HCT116 (cell line): ENCODE results near the gene PSMG3.

ENCODE experiments used
- CEBPB ChIP-seq: IDR thresholded peaks from 2 replicates; pipeline ENCODE4 v1.6.1; 2012; ENCODE audit warnings: low read depth
- EZH2 ChIP-seq: fragments of 200-600 bp; sonication (generic); IDR thresholded peaks from 2 replicates; pipeline ENCODE4 v1.6.1; 2017; ENCODE audit warnings: antibody characterized with exemption, mixed run types
- FOSL1 ChIP-seq: IDR thresholded peaks from 2 replicates; pipeline ENCODE4 v1.6.1; 2012; ENCODE audit warnings: low read depth
- POLR2A ChIP-seq: IDR thresholded peaks from 2 replicates; pipeline ENCODE4 v1.7.0; 2011; ENCODE audit warnings: borderline replicate concordance; ENCODE audit not compliant: insufficient read depth, insufficient read length; ENCODE audit errors: extremely low read depth
- POLR2AphosphoS5 ChIP-seq: IDR thresholded peaks from 2 replicates; pipeline ENCODE4 v1.6.1; 2011; ENCODE audit warnings: mild to moderate bottlenecking, low read depth, low read length, moderate library complexity
- SIN3A ChIP-seq: IDR thresholded peaks from 2 replicates; pipeline ENCODE4 v1.6.1; 2012; ENCODE audit warnings: low read depth
- TCF7L2 ChIP-seq: IDR thresholded peaks from 2 replicates; pipeline ENCODE4 v1.7.0; 2011; ENCODE audit warnings: borderline replicate concordance, inconsistent platforms; ENCODE audit not compliant: insufficient read depth, insufficient read length; ENCODE audit errors: extremely low read depth
- ZNF274 ChIP-seq: fragments of 200-500 bp; sonication (Bioruptor generic); IDR thresholded peaks from 2 replicates; pipeline ENCODE4 v1.6.1; 2014; ENCODE audit warnings: mild to moderate bottlenecking, low read depth, low read length, inconsistent platforms
- TF ChIP-seq, protein P1 (sequence below), 3 experiments: fragments of 200-600 bp in 1 of 3; sonication (generic) in 1 of 3; IDR thresholded peaks in 2 of 3; conservative IDR thresholded peaks in 1 of 3; 2 replicates each; pipeline ENCODE4 v1.5.1; 2012 to 2017; ENCODE audit warnings: low read depth in 2 of 3, low read length in 2 of 3, antibody characterized with exemption in 1 of 3, borderline replicate concordance in 1 of 3, control low read depth in 1 of 3, mild to moderate bottlenecking in 1 of 3, mixed read lengths in 1 of 3, mixed run types in 1 of 3, moderate library complexity in 1 of 3; ENCODE audit not compliant: insufficient read depth in 1 of 3
- TF ChIP-seq, protein P2 (sequence below): IDR thresholded peaks from 2 replicates; pipeline ENCODE4 v1.6.1; 2012; ENCODE audit warnings: low read depth
- TF ChIP-seq, protein P3 (sequence below): IDR thresholded peaks from 2 replicates; pipeline ENCODE4 v1.6.1; 2012

- TF ChIP-seq ZNF274 (no peak), SIN3A (no peak), FOSL1 (no peak), CEBPB (no peak), EZH2 (no peak), POLR2AphosphoS5 (no peak), POLR2A (no peak), TCF7L2 (no peak)
- TF ChIP-seq, protein P1, sequence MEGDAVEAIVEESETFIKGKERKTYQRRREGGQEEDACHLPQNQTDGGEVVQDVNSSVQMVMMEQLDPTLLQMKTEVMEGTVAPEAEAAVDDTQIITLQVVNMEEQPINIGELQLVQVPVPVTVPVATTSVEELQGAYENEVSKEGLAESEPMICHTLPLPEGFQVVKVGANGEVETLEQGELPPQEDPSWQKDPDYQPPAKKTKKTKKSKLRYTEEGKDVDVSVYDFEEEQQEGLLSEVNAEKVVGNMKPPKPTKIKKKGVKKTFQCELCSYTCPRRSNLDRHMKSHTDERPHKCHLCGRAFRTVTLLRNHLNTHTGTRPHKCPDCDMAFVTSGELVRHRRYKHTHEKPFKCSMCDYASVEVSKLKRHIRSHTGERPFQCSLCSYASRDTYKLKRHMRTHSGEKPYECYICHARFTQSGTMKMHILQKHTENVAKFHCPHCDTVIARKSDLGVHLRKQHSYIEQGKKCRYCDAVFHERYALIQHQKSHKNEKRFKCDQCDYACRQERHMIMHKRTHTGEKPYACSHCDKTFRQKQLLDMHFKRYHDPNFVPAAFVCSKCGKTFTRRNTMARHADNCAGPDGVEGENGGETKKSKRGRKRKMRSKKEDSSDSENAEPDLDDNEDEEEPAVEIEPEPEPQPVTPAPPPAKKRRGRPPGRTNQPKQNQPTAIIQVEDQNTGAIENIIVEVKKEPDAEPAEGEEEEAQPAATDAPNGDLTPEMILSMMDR (IDR thresholded peaks at IDR 0.05 in 2 of 3, conservative IDR thresholded peaks at IDR 0.05 in 1 of 3; ENCODE audit: borderline replicate concordance in 1 of 3, insufficient read depth in 1 of 3, low read depth in 2 of 3, low read length in 2 of 3): no peak
- TF ChIP-seq, protein P2, sequence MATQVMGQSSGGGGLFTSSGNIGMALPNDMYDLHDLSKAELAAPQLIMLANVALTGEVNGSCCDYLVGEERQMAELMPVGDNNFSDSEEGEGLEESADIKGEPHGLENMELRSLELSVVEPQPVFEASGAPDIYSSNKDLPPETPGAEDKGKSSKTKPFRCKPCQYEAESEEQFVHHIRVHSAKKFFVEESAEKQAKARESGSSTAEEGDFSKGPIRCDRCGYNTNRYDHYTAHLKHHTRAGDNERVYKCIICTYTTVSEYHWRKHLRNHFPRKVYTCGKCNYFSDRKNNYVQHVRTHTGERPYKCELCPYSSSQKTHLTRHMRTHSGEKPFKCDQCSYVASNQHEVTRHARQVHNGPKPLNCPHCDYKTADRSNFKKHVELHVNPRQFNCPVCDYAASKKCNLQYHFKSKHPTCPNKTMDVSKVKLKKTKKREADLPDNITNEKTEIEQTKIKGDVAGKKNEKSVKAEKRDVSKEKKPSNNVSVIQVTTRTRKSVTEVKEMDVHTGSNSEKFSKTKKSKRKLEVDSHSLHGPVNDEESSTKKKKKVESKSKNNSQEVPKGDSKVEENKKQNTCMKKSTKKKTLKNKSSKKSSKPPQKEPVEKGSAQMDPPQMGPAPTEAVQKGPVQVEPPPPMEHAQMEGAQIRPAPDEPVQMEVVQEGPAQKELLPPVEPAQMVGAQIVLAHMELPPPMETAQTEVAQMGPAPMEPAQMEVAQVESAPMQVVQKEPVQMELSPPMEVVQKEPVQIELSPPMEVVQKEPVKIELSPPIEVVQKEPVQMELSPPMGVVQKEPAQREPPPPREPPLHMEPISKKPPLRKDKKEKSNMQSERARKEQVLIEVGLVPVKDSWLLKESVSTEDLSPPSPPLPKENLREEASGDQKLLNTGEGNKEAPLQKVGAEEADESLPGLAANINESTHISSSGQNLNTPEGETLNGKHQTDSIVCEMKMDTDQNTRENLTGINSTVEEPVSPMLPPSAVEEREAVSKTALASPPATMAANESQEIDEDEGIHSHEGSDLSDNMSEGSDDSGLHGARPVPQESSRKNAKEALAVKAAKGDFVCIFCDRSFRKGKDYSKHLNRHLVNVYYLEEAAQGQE: no peak
- TF ChIP-seq, protein P3, sequence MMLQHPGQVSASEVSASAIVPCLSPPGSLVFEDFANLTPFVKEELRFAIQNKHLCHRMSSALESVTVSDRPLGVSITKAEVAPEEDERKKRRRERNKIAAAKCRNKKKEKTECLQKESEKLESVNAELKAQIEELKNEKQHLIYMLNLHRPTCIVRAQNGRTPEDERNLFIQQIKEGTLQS: no peak
These were observed 20.9 kb downstream of the PSMG3 start for GRCh38 chr7:1548944-1549343.
